Measurements from ENCODE around the gene RASA3. TPM values are rescaled to one million over a fixed set of nuclear protein-coding genes. Genes with fewer than 3 reads are reported as not detected.

Gene RASA3
- total and polyA plus RNA-seq, 9 of the 15 experiments (the other 6 are each of a cell fraction or from before 2014, with no cell fraction given): 0.72 to 25.3 (median 14.4) TPM

GRCh38 chr13:114120591-114121011 lies 11.8 kb downstream of the RASA3 start:
- in situ Hi-C loops (cut with MboI): no loop called here

DNA sequence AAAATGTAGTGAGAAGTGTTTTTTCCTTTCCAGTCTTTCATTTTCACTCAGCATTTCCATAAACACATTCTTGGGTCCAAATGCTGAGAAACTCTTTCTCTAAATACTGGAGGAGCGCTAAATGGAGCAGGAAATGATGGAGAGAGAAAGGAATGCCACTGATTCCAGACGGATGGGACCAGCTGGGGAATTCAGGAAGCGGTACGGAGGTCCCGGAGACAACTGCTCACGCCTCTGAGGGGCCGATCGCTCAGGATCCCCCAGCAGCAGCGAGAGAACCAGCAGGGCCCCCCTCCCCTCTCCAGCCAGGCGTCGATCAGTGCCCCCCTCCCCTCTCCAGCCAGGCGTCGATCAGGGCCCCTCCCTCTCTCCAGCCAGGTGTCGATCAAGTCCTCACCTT lies 13.2 kb downstream of the RASA3 start:
- Histone ChIP-seq H3K9me1 (ENCODE audit: control insufficient read depth, insufficient read depth, low read length) (peaks cover 3% of the 10 kb centered on the region), H3K4me2 (ENCODE audit: insufficient read depth, low read length) (no peak overlapping the region), H3K27ac (ENCODE audit: extremely low read depth, low read depth, low read length) (no peak overlapping the region), H3K9ac (ENCODE audit: insufficient read depth in 1 of 2, low read depth in 2 of 2, low read length in 2 of 2) (no peak overlapping the region), H3K9me3 (replicated peaks; ENCODE audit: control insufficient read depth, insufficient read depth, low read depth, low read length) (no peaks in the 10 kb centered on the region), H3K79me2 (ENCODE audit: control insufficient read depth, insufficient read depth, low read length) (peaks cover 62% of the 10 kb centered on the region), H3K4me3 (no peak overlapping the region), H4K20me1 (replicated peaks; ENCODE audit: control insufficient read depth, insufficient read depth, low read length) (0 out of 2 replicates have a peak, but pooled peaks cover 4% of the 10 kb centered on the region), H3K4me1 (replicated peaks in 1 of 2; ENCODE audit: control insufficient read depth in 2 of 2, insufficient read depth in 2 of 2, low read length in 2 of 2) (peaks cover 20 to 58% of the 10 kb centered on the region in 2 experiments), H3K27me3 (ENCODE audit: control insufficient read depth in 2 of 2, insufficient read depth in 2 of 2, low read length in 2 of 2) (no peaks in the 10 kb centered on the region), H2AFZ (ENCODE audit: low read depth, low read length) (no peak overlapping the region), H3K36me3 (ENCODE audit: control insufficient read depth, insufficient read depth, low read length) (peaks cover 9% of the 10 kb centered on the region; the same call in 1 of the 3 replicates)
- no peak for DNase-seq (ENCODE audit: extremely low read depth in 1 of 4, low spot score in 3 of 4)
- intact Hi-C loops (cut with micrococcal nuclease): no loop called here
- BruUV-seq (replicated peaks): no TSS peak
- no peak for TF ChIP-seq SNAPC5 (CRISPR knock-in tag; IDR thresholded peaks at IDR 0.05)
- no peak for TF ChIP-seq ZNF780A (CRISPR knock-in tag; IDR thresholded peaks at IDR 0.05)
- no peak for TF ChIP-seq CBFA2T3 (IDR thresholded peaks at IDR 0.05)
- no peak for TF ChIP-seq ZNF134 (CRISPR knock-in tag; conservative IDR thresholded peaks at IDR 0.05)
- TF ChIP-seq ZBTB7A (IDR thresholded peaks at IDR 0.05; ENCODE audit: borderline replicate concordance, control insufficient read depth, low read depth, low read length): no peak
- TF ChIP-seq CCAR2 (IDR thresholded peaks at IDR 0.05; ENCODE audit: low read depth, low read length): no peak
- no peak for TF ChIP-seq RFX5 (IDR thresholded peaks at IDR 0.05; ENCODE audit: low read depth, low read length)
- TF ChIP-seq HIVEP1 (CRISPR knock-in tag; IDR thresholded peaks at IDR 0.05): no peak
- no peak for TF ChIP-seq TBP (optimal IDR thresholded peaks at IDR 0.05; ENCODE audit: low read depth, low read length)
- TF ChIP-seq TCFL5 (CRISPR knock-in tag; conservative IDR thresholded peaks at IDR 0.05): no peak
- TF ChIP-seq POLR2A (conservative IDR thresholded peaks at IDR 0.05): no peak
- TF ChIP-seq ZNF354B (CRISPR knock-in tag; IDR thresholded peaks at IDR 0.05): no peak
- TF ChIP-seq GABPB1 (CRISPR knock-in tag; IDR thresholded peaks at IDR 0.05): no peak
- no peak for FAIRE-seq
- in situ Hi-C loops (cut with MboI): no loop called here
- no peak for ATAC-seq
- WGBS (ENCODE audit: insufficient coverage, low coverage, missing lambda C conversion rate): 74% methylated on average over 7 of the region's 14 CpGs
- POLR2A ChIA-PET: interaction anchor here (0.6 kb wide), 1 partner anchor 1032 kb away, joined by 3 read pairs; no protein-coding TSS in a partner anchor
- CTCF ChIA-PET (ENCODE audit: low intra/inter-chr PET ratio): no interaction called here

More at GRCh38 chr13:114120591-114121011, 11.8 kb downstream of the RASA3 start:
- Histone ChIP-seq H3K27me3 (ENCODE audit: control insufficient read depth in 2 of 2, insufficient read depth in 2 of 2, low read length in 2 of 2) (no peaks in the 10 kb centered on the region), H3K9ac (ENCODE audit: insufficient read depth in 1 of 2, low read depth in 2 of 2, low read length in 2 of 2) (peak overlapping the region; percentile 1 to 83; a peak in 2 of 4 replicates), H3K79me2 (ENCODE audit: control insufficient read depth, insufficient read depth, low read length) (peaks cover 63% of the 10 kb centered on the region), H3K36me3 (ENCODE audit: control insufficient read depth, insufficient read depth, low read length) (peaks cover 2% of the 10 kb centered on the region; the same call in 1 of the 3 replicates), H3K4me2 (ENCODE audit: insufficient read depth, low read length) (peak overlapping the region; percentile 31; the same call in 1 of the 2 replicates), H3K4me3 (no peak overlapping the region), H3K27ac (ENCODE audit: extremely low read depth, low read depth, low read length) (peak overlapping the region; percentile 21; the same call in 1 of the 3 replicates), H2AFZ (ENCODE audit: low read depth, low read length) (no peak overlapping the region), H3K9me3 (replicated peaks; ENCODE audit: control insufficient read depth, insufficient read depth, low read depth, low read length) (no peaks in the 10 kb centered on the region), H3K4me1 (replicated peaks in 1 of 2; ENCODE audit: control insufficient read depth in 2 of 2, insufficient read depth in 2 of 2, low read length in 2 of 2) (peaks cover 12 to 59% of the 10 kb centered on the region in 2 experiments), H4K20me1 (replicated peaks; ENCODE audit: control insufficient read depth, insufficient read depth, low read length) (0 out of 2 replicates have a peak, but pooled peaks cover 4% of the 10 kb centered on the region), H3K9me1 (ENCODE audit: control insufficient read depth, insufficient read depth, low read length) (peaks cover 3% of the 10 kb centered on the region)
- ATAC-seq (0 out of 3 replicates have a peak, but pooled peaks have one; percentile 21), FAIRE-seq (peak; percentile 11), DNase-seq (ENCODE audit: extremely low read depth in 1 of 4, low spot score in 3 of 4) (no peak)
- no TSS peak for BruUV-seq (replicated peaks)
- POLR2A ChIA-PET: interaction anchor here (1.0 kb wide), 1 partner anchor 9 kb away, joined by 4 read pairs; no protein-coding TSS in a partner anchor
- 32% methylated on average over 9 of the region's 10 CpGs for WGBS (ENCODE audit: insufficient coverage, low coverage, missing lambda C conversion rate)
- TF ChIP-seq KDM2B (CRISPR knock-in tag; IDR thresholded peaks at IDR 0.05): no peak
- no peak for TF ChIP-seq POLR2AphosphoS2 (IDR thresholded peaks at IDR 0.05; ENCODE audit: low read length)
- TF ChIP-seq NCOA2 (IDR thresholded peaks at IDR 0.05; ENCODE audit: partially characterized antibody in 2 of 2): no peak
- CTCF ChIA-PET (ENCODE audit: low intra/inter-chr PET ratio): no interaction called here
- intact Hi-C loops (cut with micrococcal nuclease): no loop called here

Data from K562 (cell line).